Measurements from ENCODE around the gene KIF3C. TPM values are rescaled to one million over a fixed set of nuclear protein-coding genes. Genes with fewer than 3 reads are reported as not detected.
A peak's percentile ranks its signal among the peaks of the same experiment; 100 is the strongest.
"Not testable (repeated sequence)": the region's sequence is repeated elsewhere in the genome, so short reads cannot be mapped to it uniquely, and the experiment has no call there.

The KIF3C gene
- total RNA-seq, 6 donors from 2014 or later = 2.4 to 15.7 (median 4.4) TPM

GRCh38 chr2:26018184-26019055 lies 36.1 kb upstream of the KIF3C start:
- H3K4me1 ChIP-seq = peaks cover 8 to 18% (median 13%) of the 10 kb centered on the region in 4 donors
- WGBS, 2 donors = 39 to 49% methylated on average over 3 of the region's 3 CpGs
- no peak overlapping the region for H3K4me3 ChIP-seq
- DNase-seq = peak in 1 of 2 donors; percentile 94
- no peaks in the 10 kb centered on the region for H3K36me3 ChIP-seq
- peak; percentile 94 to 96 for ATAC-seq (ENCODE audit: low FRiP score in 2 of 2)
- no peak for TF ChIP-seq CTCF (IDR thresholded peaks at IDR 0.05)
- peak in 1 of 4 donors; percentile 5 for TF ChIP-seq POLR2A (IDR thresholded peaks at IDR 0.05)
- peak in 1 of 2 donors; percentile 46 for TF ChIP-seq POLR2AphosphoS5 (IDR thresholded peaks at IDR 0.05)
- no peak for TF ChIP-seq EP300 (IDR thresholded peaks at IDR 0.05)
- H3K27me3 ChIP-seq = no peaks in the 10 kb centered on the region
- no peaks in the 10 kb centered on the region for H3K9me3 ChIP-seq
- H3K27ac ChIP-seq = peak overlapping the region; percentile 2 to 70 (median 48)

GRCh38 chr2:26017464-26018183 lies 35.3 kb upstream of the KIF3C start:
- no peak for ATAC-seq (ENCODE audit: low FRiP score in 2 of 2)
- Histone ChIP-seq H3K4me1 (peaks cover 13 to 25% (median 19%) of the 10 kb centered on the region in 4 donors), H3K4me3 (no peak overlapping the region), H3K9me3 (no peaks in the 10 kb centered on the region), H3K36me3 (no peaks in the 10 kb centered on the region), H3K27ac (peak overlapping the region; percentile 2 to 70 (median 48)), H3K27me3 (no peaks in the 10 kb centered on the region)
- TF ChIP-seq POLR2AphosphoS5 (IDR thresholded peaks at IDR 0.05) (no peak), POLR2A (IDR thresholded peaks at IDR 0.05) (no peak), EP300 (IDR thresholded peaks at IDR 0.05) (no peak), CTCF (IDR thresholded peaks at IDR 0.05) (no peak)
- WGBS, 2 donors = 95 to 98% methylated on average over 5 of the region's 5 CpGs
- no peak for DNase-seq

- peak overlapping the region in 2 of 4 donors; percentile 37 to 61 for H3K27ac ChIP-seq
- ATAC-seq (ENCODE audit: low FRiP score in 2 of 2); DNase-seq; H3K27me3 ChIP-seq; H3K36me3 ChIP-seq; H3K4me3 ChIP-seq; H3K9me3 ChIP-seq: not testable (repeated sequence)
- H3K4me1 ChIP-seq = peaks cover 21 to 34% (median 29%) of the 10 kb centered on the region in 4 donors
- 74 to 83% methylated on average over 4 of the region's 4 CpGs for WGBS, 2 donors
Observed at GRCh38 chr2:26016706-26017045, 34.4 kb upstream of the KIF3C start.

- DNase-seq = no peak
- Histone ChIP-seq H3K4me1 (peaks cover 23 to 39% (median 33%) of the 10 kb centered on the region in 4 donors), H3K27me3 (no peaks in the 10 kb centered on the region), H3K4me3 (no peak overlapping the region), H3K9me3 (no peaks in the 10 kb centered on the region), H3K27ac (peak overlapping the region in 3 of 4 donors; percentile 37 to 61 (median 57)), H3K36me3 (no peaks in the 10 kb centered on the region)
- TF ChIP-seq POLR2AphosphoS5 (IDR thresholded peaks at IDR 0.05) = no peak
- TF ChIP-seq POLR2A (IDR thresholded peaks at IDR 0.05) = no peak
- TF ChIP-seq EP300 (IDR thresholded peaks at IDR 0.05) = no peak
- TF ChIP-seq CTCF (IDR thresholded peaks at IDR 0.05) = no peak
- no peak for ATAC-seq (ENCODE audit: low FRiP score in 2 of 2)
- 88% methylated on average over 13 of the region's 13 CpGs for WGBS, 2 donors
Observed at GRCh38 chr2:26016012-26016705, 33.9 kb upstream of the KIF3C start.

GRCh38 chr2:26013668-26014067 lies 31.4 kb upstream of the KIF3C start:
- ATAC-seq (ENCODE audit: low FRiP score in 2 of 2) = no peak
- H3K9me3 ChIP-seq = no peaks in the 10 kb centered on the region
- DNase-seq = no peak
- no peak overlapping the region for H3K27ac ChIP-seq
- no peak overlapping the region for H3K4me3 ChIP-seq
- no peaks in the 10 kb centered on the region for H3K27me3 ChIP-seq
- peaks cover 23 to 40% (median 36%) of the 10 kb centered on the region in 4 donors for H3K4me1 ChIP-seq
- 92 to 100% methylated on average over 1 of the region's 1 CpG for WGBS, 2 donors
- no peak for TF ChIP-seq POLR2A (IDR thresholded peaks at IDR 0.05)
- H3K36me3 ChIP-seq = no peaks in the 10 kb centered on the region
